Spinal cord (tissue), 10 donors: ENCODE results near the gene COPRS. TPM values are rescaled to one million over a fixed set of nuclear protein-coding genes. Genes with fewer than 3 reads are reported as not detected.

ENCODE experiments used
- DNase-seq, 6 donors: peaks; one replicate each; pipeline versions ENCODE4 v3.0.0 to v3.0.0-alpha.2; 2013 to 2015; ENCODE audit warnings: low spot score in 6 of 6, low read depth in 4 of 6
- H3K27ac ChIP-seq: one replicate; pipeline ENCODE4 v1.5.1; 2013; ENCODE audit warnings: low read depth, low read length, control low read depth
- H3K27me3 ChIP-seq: one replicate; pipeline ENCODE4 v1.6.1; 2013; ENCODE audit warnings: low read length; ENCODE audit not compliant: control insufficient read depth, insufficient read depth
- H3K36me3 ChIP-seq: one replicate; pipeline ENCODE4 v1.6.1; 2013; ENCODE audit warnings: low read length; ENCODE audit not compliant: control insufficient read depth, insufficient read depth
- H3K4me1 ChIP-seq: one replicate; pipeline ENCODE4 v1.6.1; 2013; ENCODE audit warnings: low read length; ENCODE audit not compliant: control insufficient read depth, insufficient read depth
- H3K4me3 ChIP-seq: one replicate; pipeline ENCODE4 v1.5.1; 2013; ENCODE audit warnings: low read depth, low read length, control low read depth
- H3K9me3 ChIP-seq: one replicate; pipeline ENCODE4 v1.6.1; 2013; ENCODE audit warnings: low read length; ENCODE audit not compliant: control insufficient read depth, insufficient read depth
- WGBS: methylation state at CpG from one replicate; pipeline ENCODE4 v1.1.5; 2013; ENCODE audit warnings: missing lambda C conversion rate; ENCODE audit not compliant: insufficient coverage; 5-methylcytosine and 5-hydroxymethylcytosine counted together
- polyA plus RNA-seq, 2 donors: library from polyadenylated mRNA; unstranded; fragments of 120-200 nt; gene quantifications; one replicate each; pipeline ENCODE4 v1.2.1, GENCODE V29; 2013; ENCODE audit not compliant: insufficient read length in 2 of 2
- total RNA-seq, 2 donors: library from RNA; depleted of rRNA in 1 of 2; stranded (reverse); fragments of 120-200 nt in 1 of 2; fragments of >200 nt in 1 of 2; gene quantifications; one replicate each; pipeline versions ENCODE4 v1.2.3 to v1.2.4, GENCODE V29; 2013 to 2014
- donor health status: healthy.

Gene COPRS
- total and polyA plus RNA-seq, 4 donors, result 36.6 to 97.4 (median 89.0) TPM

DNA sequence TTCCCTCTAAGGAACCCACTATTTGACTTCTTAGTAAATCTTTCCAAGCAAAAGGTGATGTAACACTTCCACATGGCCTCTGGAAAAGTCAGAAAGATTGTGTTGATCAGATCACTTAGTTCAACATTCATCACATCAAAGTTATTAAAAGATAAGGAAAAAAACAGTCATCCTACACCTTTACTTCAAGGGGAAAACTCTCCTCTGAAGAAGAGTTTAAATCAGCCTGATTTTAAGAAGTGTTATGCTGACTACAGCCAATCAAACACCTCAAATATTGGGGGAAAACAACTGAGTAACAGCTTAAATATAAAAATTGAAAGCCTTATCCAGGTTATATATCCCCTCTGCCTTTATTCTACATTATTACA lies 19.6 kb upstream of the COPRS start:
- Histone ChIP-seq H3K4me1 (no peaks in the 10 kb centered on the region), H3K27ac (peak overlapping the region; percentile 37), H3K9me3 (no peaks in the 10 kb centered on the region), H3K36me3 (peaks cover 61% of the 10 kb centered on the region), H3K27me3 (no peaks in the 10 kb centered on the region), H3K4me3 (no peak overlapping the region)
- no peak for DNase-seq

DNA sequence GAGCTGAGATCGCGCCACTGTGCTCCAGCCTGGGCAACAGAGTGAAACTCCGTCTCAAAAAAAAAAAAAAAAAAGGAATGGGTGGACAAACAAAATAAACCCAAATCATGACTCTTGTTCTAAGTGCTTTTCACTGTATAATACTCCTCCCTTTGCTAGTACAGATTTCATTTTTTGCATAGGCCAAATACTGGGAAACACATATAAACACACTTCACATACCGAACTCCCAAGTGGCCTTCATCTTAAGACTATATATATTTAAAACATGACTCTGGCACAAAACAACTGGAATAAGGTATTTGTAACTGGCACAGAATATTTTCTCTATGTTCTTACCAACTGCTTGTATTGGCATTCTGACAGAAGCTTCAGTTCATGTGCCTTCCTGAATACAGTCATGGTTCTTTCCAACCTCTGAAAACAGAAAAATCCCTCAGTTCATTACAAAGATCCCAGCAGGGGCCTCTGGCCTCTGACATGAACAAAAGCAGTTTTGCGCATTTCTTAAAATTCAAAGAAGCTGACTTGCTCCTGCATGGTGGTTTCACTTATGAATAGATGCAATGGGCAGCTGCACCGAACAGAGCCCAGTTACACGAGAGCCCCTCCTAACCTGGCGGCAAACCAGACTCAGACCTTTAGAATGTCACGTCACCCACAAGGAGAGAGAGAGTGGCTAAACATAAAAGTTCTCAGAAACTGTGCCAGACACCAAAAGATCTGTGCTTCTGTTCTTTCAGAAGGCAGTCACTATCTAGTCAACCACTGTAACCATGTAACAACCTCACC lies 19.1 kb upstream of the COPRS start:
- peak overlapping the region; percentile 37 for H3K27ac ChIP-seq
- H3K27me3 ChIP-seq, result no peaks in the 10 kb centered on the region
- DNase-seq, result peak in 3 of 6 donors; percentile 23 to 65 (median 36)
- no peak overlapping the region for H3K4me3 ChIP-seq
- H3K4me1 ChIP-seq, result no peaks in the 10 kb centered on the region
- 64% methylated on average over 5 of the region's 9 CpGs for WGBS
- peaks cover 58% of the 10 kb centered on the region for H3K36me3 ChIP-seq
- H3K9me3 ChIP-seq, result no peaks in the 10 kb centered on the region

DNA sequence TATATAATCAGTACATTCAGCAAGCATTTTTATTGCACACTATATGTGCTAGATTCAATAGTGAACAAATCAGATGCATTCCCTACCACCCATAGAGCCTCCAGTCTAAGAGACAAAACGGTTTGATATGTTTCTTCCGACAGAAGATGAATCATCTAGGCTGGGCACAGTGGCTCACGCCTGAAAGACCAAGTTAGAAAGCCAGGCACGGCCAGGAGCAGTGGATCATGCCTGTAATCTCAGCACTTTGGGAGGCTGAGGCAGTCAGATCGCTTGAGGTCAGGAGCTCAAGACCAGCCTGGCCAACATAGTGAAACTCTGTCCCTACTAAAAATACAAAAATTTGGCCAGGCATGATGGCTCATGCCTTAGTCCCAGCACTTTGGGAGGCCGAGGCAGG lies 18.3 kb upstream of the COPRS start:
- no peaks in the 10 kb centered on the region for H3K27me3 ChIP-seq

DNA sequence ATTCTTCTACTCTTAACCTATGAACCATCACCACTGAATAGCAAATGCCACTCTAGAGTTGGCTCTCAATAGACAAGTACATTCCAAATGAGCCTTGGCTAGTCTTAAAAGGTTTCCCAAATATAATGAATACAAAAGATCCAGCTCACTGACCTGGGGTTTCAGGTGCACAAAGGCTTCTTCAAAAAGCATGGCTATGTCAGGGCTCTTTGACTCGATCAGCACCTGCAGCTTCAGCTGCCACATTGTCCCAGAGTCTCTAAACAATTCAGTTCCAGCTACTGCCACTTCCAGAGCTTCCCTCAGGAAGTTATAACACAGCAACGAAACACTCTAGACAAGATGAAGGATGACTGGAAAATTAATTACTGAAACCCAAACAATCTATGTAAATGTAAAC lies 16.0 kb upstream of the COPRS start:
- peaks cover 62% of the 10 kb centered on the region for H3K36me3 ChIP-seq
- no peak for DNase-seq
- no peaks in the 10 kb centered on the region for H3K4me1 ChIP-seq
- H3K27ac ChIP-seq, result no peak overlapping the region
- H3K9me3 ChIP-seq, result no peaks in the 10 kb centered on the region
- H3K4me3 ChIP-seq, result no peak overlapping the region
- 67% methylated on average over 1 of the region's 2 CpGs for WGBS
- H3K27me3 ChIP-seq, result no peaks in the 10 kb centered on the region

More for the DNA sequence above, 18.3 kb upstream of the COPRS start:
- whole genome bisulfite sequencing, result 89% methylated on average over 4 of the region's 6 CpGs
- peaks cover 62% of the 10 kb centered on the region for H3K36me3 ChIP-seq
- no peak for DNase-seq
- peak overlapping the region; percentile 27 for H3K27ac ChIP-seq
- H3K4me3 ChIP-seq, result no peak overlapping the region
- H3K4me1 ChIP-seq, result no peaks in the 10 kb centered on the region
- H3K9me3 ChIP-seq, result no peaks in the 10 kb centered on the region

DNA sequence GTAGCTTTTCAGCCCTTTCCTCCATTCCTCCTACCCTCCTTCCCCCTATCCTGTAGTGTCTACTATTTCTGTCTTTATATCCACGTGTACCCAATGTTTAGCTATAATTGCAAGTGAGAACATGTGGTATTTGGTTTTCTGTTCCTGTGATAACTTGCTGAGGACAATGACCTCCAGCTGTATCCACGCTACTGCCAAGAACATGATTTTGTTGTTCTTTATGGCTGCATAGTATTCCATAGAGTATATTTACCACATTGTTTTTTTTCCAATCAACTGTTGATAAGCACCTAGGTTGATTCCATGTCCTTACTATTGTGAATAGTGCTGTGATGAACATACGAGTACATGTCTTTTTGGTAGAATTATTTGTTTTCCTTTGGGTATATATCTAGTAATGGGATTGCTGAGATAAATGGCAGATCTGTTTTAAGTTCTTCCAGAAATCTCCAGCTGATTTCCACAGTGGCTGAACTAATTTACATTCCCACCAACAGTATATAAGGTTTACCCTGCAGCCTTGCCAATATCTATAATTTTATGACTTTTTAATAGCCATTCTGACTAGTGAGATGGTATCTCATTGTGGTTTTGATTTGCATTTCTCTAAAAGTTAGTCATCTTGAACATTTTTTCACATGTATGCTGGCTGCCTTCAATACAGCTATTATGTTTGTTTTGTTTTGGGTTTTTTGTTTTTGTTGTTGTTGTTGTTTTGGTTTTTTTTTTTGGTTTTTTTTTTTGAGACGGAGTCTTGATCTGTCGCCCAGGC lies 10.9 kb upstream of the COPRS start:
- Histone ChIP-seq H3K27ac (no peak overlapping the region), H3K9me3 (no peaks in the 10 kb centered on the region), H3K4me1 (no peaks in the 10 kb centered on the region), H3K4me3 (no peak overlapping the region), H3K36me3 (peaks cover 72% of the 10 kb centered on the region), H3K27me3 (no peaks in the 10 kb centered on the region)
- no peak for DNase-seq
- WGBS, result no CpG with 5 or more reads among the region's 5 CpGs

DNA sequence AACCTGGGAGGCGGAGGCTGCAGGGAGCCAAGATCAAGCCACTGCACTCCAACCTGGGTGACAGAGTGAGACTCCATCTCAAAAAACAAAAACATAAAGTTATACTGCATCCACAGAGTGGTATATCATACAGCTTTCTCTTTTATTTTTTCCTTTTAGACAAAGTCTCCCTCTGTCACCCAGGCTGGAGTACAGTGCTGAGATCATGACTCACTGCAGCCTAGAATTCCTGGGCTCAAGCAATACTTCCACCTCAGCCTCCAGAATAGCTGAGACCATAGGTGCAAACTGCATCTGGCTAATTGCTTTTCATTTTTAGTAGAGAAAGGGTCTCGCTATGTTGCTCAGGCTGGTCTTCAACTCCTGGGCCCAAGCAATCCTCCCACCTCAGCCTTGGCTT lies 10.0 kb upstream of the COPRS start:
- H3K36me3 ChIP-seq, result peaks cover 75% of the 10 kb centered on the region
- no peaks in the 10 kb centered on the region for H3K9me3 ChIP-seq
- no peaks in the 10 kb centered on the region for H3K4me1 ChIP-seq
- no peak overlapping the region for H3K27ac ChIP-seq
- no peak for DNase-seq
- 100% methylated on average over 2 of the region's 2 CpGs for WGBS
- no peak overlapping the region for H3K4me3 ChIP-seq
- no peaks in the 10 kb centered on the region for H3K27me3 ChIP-seq

DNA sequence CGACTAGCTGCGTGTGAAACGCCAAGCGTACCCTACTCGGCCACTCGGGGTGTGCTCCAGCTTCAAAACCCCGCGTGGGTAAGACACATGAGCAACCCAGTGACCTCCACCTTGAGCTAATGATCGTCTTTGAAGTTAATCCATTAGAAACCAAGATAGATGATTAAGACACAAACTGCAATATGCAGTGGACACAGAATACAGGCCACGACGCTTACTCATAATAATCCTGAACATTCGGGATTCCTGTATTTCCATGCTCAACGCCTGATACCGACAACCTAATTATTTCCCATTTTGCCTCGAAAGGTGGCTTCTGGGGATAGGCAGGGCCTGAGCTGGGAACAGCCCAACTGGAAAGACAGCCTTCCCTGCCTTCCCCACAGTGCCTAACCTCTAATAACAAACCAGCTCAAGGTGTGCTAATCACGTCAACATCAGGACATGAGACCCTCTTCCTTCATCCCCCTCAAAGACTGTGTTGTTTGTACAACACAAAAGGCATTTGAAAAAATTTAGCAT lies 504 bp upstream of the COPRS start:
- Histone ChIP-seq H3K4me3 (peak overlapping the region; percentile 51), H3K27me3 (no peaks in the 10 kb centered on the region), H3K9me3 (no peaks in the 10 kb centered on the region), H3K36me3 (peaks cover 31% of the 10 kb centered on the region), H3K4me1 (peaks cover 15% of the 10 kb centered on the region), H3K27ac (no peak overlapping the region)
- WGBS, result 8% methylated on average over 15 of the region's 16 CpGs
- no peak for DNase-seq

DNA sequence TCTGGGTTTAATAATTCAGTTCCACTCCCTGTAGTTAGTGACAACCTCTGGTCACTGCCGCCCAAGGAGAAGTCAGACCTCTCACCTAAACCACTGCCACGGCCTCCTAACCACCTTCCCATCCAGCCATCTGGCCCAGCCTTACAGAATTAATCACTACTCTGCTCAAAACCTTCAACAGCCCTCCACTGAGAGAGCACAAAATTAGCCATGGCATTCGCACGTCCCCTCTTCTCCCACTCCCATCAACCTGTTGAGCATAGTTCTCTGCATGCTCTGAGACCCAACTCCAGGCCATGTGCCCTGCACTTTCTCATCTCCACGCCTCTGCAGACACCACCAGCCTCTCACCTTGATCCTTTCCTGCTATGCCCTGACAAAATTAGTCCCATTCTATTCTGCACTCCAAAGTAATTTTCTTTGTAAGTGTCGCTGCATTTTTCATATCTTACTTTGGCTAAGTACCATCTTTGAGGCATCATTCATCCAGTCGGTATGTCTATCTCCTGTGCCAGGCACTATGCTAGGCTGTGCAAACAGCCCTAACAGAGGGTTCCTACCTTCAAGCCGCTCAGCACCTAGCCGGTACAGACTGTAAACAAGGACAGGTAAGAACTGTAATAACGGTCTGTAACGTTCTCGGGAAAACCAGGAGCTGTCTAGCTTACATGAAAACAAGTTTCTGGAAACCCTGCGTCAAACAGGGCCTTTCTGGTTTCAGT lies 963 bp downstream of the COPRS start:
- no peaks in the 10 kb centered on the region for H3K9me3 ChIP-seq
- DNase-seq, result peak in 1 of 6 donors; percentile 9
- H3K27me3 ChIP-seq, result no peaks in the 10 kb centered on the region
- H3K4me3 ChIP-seq, result peak overlapping the region; percentile 59
- peaks cover 15% of the 10 kb centered on the region for H3K4me1 ChIP-seq
- peaks cover 19% of the 10 kb centered on the region for H3K36me3 ChIP-seq
- H3K27ac ChIP-seq, result peak overlapping the region; percentile 29
- 30% methylated on average over 13 of the region's 13 CpGs for whole genome bisulfite sequencing

DNA sequence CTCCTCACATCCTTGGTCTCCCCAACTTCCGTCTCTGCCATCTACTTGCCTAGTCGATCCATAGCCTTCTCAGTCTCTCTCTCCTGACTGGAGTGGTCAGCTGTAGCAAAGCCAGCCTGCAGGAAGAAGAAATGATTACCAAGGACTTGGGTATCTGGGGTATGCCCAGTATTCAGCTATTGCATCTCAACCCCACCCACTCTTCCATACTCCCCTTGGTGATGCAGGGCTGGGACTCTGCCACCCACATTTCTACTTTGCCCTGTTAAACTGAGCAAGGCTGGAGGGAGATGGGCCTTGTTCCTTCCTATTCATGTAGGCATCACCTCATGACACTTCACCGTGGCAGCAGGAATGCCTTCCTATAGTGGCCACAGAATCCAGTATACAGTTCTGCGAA lies 2.3 kb downstream of the COPRS start:
- no peaks in the 10 kb centered on the region for H3K9me3 ChIP-seq
- H3K4me3 ChIP-seq, result no peak overlapping the region
- 100% methylated on average over 2 of the region's 4 CpGs for WGBS
- H3K36me3 ChIP-seq, result peaks cover 12% of the 10 kb centered on the region
- H3K4me1 ChIP-seq, result peaks cover 15% of the 10 kb centered on the region
- H3K27me3 ChIP-seq, result no peaks in the 10 kb centered on the region
- H3K27ac ChIP-seq, result no peak overlapping the region
- DNase-seq, result no peak
